Stromal cell of bone marrow (primary cell): ENCODE data around the gene WNK1.
"Not testable (repeated sequence)": the region's sequence is repeated elsewhere in the genome, so short reads cannot be mapped to it uniquely, and the experiment has no call there.

Experiments
- DNase-seq: peaks from one replicate; pipeline ENCODE4 v3.0.0-alpha.2; 2012; ENCODE audit warnings: low read depth

Gene WNK1

GRCh38 chr12:912466-913235 is 160.3 kb downstream of the WNK1 start:
- DNase-seq, result no peak

DNA sequence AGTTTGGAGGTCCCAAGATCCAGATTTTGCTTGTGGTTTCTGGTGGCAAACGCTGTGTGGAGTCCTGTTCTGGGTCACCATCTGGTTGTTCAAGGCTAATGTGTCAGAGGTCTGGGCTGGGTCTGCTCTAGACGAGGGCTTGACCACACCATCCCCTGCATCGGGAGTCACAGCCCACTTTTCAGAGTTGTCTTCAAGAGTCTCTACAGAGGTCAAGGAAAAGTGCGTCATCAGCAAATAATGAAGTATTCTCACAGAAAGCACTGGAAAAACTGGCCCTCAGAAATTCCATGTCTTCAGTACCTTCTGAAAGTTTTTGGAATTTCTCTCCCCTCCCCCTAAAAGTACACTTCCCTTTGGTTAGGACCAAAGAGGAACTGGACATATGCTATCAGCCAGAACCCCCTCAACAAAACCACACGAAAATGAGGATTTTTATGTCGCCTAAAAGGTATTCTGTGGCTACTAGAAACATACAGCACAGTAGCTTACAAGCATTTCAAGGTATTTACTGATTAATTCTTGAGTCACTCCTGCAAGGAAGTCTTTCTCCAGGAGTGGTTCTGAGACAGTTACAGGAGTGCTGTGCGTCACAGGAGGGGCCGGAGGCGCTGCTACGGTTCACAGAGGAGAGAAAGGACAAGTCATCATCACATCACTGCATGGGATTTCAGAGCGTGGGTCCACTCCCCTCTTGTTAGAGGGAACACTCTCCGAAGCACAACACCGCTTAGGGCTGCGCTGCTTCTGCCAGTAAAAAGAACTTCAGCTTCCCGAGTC is 161.7 kb downstream of the WNK1 start:
- DNase-seq, result peak; percentile 3

DNA sequence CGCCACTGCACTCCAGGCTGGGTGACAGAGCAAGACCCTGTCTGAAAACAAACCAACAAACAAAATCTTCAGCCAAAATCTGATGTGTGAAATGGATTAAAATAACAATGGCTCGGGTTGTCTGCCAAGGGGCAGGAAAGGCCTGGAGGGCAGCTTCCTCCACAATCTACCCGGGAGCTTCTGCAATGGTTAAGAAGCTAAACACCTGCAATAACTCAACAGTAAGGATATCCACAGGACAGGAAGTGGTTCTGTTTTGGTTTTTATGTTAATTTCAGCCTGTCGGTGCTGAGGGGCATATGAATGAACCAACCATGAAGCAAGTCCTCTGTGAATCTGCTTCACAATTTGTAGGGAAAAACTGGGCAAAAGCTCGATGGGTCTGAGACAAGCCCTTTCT is 162.7 kb downstream of the WNK1 start:
- DNase-seq, result no peak

- no peak for DNase-seq
These were observed 163.9 kb downstream of the WNK1 start for GRCh38 chr12:916240-916639.

GRCh38 chr12:916712-917445 is 164.5 kb downstream of the WNK1 start:
- DNase-seq, result no peak

DNA sequence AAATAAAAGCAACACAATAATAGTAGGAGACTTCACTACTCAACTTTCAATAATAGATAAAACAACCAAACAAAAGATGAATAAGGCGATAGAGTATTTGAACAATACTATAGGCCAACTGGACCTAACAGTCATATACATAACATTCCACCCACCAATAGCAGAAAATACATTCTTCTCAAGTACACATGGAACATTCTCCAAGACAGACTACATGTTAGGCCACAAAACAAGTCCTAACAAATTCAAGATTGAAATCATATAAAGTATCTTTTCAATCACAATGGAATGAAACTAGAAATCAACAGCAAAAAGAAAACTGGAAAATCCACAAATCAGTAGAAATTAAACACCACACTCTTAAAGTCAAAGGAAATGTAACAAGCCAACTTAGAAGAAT is 168.3 kb downstream of the WNK1 start:
- no peak for DNase-seq

GRCh38 chr12:922285-922684 is 169.9 kb downstream of the WNK1 start:
- DNase-seq, result no peak

- no peak for DNase-seq
These were observed 174.3 kb downstream of the WNK1 start for GRCh38 chr12:926641-927040.

GRCh38 chr12:931060-931459 is 178.7 kb downstream of the WNK1 start:
- DNase-seq, result no peak

DNA sequence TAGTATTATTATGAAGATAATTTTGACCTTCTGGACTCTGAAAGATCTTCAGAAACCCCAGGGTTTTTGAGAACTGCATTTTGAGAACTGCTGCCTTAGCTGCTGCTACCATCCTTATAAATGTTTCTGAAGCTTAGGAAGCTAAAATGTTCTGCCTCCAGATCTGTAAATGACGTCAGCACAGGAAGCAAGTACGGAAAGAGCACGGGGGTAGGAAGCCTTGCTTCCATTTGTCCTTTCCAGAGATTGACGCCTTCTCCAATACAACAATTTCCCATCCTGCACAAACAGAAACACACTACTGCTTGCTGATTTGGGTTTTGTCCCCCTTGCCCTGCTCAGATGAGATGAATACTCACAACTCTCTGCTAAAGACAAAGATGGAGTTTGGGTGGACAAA is 179.2 kb downstream of the WNK1 start:
- no peak for DNase-seq

DNA sequence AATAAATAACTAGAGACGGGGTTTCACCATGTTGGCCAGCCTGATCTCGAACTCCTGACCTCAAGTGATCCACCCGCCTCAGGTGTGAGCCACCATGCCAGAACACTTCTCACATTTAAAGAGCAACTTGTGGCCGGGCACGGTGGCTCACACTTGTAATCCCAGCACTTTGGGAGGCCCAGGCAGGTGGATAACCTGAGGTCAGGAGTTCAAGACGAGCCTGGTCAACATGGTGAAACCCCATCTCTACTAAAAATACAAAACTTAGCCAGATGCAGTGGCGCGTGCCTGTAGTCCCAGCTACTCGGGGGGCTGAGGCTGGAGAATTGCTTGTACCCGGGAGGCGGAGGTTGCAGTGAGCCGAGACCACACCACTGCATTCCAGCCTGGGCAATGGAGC is 183.5 kb downstream of the WNK1 start:
- not testable (repeated sequence) for DNase-seq

DNA sequence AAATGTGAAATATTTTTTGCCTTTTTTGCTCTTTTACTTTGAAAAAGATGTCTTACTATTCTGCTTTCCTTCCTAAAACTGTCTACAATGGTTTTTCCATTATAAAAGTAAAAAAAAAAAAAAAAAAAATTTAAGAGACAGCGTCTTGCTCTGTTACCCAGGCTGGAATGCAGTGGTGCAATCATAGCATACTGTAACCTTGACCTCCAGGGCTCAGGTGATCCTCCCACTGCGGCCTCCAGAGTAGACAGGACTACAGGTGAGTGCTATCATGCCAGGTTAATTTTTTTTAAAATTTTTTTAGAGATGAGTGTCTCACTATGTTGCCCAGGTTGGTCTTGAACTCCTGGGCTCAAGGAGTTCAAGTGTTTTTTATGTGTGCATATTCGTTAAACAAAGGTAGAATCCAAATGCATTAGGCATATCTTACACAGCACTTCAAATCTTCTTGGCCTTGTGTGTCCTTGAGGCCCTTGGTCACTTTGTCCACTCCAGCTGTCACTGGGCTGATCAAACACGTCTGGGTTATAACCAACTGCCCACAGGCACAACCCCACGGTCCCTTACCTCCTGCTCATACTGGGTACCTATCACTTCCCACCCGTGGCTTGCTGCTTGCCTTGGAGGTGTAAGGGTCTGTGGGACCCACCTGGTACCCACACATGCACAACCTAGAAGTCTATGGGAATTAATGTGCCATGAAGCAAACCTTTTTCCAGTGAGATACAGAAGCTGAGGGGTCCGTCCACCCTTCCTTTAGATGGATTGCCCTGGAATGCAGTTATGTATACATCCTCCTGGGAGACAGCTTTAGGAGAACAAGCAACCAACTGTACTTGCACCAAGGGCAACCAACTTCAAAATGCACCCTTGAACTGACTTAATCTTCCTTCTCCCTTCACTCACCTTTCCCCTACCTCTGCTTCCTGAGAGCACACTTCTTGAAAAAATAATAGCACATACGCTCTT is 184.3 kb downstream of the WNK1 start:
- no peak for DNase-seq

- DNase-seq, result no peak
These were observed 186.4 kb downstream of the WNK1 start for GRCh38 chr12:938810-939209.

DNA sequence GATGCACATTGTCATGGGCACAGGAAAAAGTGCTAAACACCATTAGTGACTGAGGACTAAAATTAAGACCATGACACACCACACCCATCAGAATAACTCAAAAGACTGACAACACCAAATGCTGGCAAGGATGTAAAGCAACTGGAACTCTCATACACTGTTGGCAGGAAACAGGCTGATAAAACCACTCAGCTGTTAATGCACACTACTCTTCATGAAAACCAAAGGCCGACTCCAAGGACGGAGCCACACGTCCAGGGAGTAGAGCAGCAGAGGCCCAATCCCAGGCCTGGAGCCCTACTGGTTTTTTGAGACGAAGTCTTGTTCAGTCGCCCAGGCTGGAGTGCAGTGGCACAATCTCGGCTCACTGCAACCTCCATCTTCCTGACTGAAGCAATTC is 190.7 kb downstream of the WNK1 start:
- DNase-seq, result no peak

GRCh38 chr12:944211-944610 is 191.8 kb downstream of the WNK1 start:
- no peak for DNase-seq

DNA sequence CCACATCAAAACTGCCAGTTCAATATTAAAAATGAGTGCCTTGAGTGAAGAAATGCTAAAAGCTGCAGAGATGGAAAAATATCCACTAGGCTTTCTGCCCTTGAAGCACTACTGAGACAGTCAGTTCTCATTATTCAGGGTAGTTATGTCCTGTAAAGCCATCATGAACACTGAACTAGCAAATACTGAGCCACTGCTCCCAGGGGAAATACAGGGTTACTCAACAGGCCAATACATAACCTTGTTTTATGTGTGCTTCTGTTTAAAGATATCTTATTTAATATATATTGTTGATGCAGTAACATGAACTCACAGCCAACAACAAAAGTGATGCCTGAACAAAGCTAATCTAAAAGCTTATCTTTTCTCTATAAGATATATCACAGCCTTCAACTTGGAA is 193.8 kb downstream of the WNK1 start:
- no peak for DNase-seq

GRCh38 chr12:946631-947030 is 194.3 kb downstream of the WNK1 start:
- no peak for DNase-seq

DNA sequence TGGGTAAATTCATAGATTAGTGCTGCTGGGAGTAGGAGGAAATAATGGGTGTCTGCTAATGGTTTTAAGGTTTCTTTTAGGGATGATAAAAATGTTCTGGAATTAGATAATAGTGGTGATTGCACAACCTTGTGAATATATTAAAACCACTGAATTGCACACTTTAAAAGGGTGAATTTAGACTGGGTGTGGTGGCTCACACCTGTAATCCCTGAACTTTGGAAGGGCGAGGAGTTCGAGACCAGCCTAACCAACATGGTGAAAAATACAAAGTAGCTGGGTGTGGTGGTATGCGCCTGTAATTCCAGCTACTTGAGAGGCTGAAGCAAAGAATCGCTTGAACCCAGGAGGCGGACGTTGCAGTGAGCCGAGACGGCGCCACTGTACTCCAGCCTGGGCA is 195.9 kb downstream of the WNK1 start:
- no peak for DNase-seq

DNA sequence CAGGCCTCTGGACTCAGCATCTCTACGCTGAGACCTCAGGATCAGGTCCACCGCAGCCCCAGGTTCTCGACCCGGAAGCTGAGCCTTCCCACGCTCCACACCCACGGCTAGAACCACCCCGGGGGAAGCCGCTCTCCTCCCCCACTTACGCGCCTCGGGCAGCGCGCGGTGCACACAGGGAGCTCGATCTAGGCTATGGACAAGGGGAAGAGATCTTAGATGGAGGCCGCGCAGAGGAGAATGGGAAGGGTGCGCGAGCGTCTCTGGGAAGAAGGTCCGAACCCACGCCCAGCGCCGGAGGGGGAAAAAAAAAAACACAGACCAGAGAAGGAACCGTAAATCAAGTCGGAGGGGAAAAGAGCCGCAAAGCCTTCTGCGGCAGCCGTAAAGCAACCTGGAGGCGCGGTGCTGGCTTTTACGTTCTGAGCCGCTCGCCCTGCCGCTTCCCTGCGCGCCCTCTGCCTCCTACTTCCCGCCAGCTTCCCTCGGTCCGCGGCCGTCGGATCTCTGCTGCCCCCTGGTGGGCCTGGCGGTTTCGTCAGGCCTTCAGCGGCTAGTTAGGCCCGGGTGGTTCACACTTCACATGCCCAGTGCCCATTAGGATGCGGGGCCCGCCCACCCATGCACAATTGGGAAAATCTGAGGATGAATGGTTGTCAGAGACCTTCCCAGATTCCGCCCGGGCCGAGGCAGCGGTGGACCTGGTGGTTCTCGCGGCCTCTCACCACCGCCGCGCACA is 197.2 kb downstream of the WNK1 start, which contains the start of gene RAD52:
RAD52 (minus strand) TSS at position 242 of the 739 bp plus-strand sequence. CDS start 16,636 bp downstream, outside the sequence.
- DNase-seq, result peak; percentile 97

DNA sequence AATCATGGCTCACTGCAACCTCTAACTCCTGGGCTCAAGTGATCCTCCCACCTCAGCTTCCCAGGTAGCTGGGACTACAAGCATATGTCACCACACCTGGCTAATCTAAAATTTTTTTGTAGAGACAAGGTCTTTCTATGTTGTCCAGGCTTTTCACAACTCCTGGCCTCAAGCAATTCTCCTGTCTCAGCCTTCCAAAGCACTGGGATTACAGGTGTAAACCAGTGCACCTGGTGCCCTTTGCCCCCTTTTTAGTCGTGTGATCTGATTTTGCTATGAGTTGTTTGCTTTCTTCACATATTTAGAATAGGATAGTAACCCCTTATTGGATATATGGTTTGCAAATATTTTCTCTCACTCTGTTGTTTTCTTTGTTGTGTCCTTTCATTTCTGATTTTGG is 198.8 kb downstream of the WNK1 start:
- DNase-seq, result no peak

DNA sequence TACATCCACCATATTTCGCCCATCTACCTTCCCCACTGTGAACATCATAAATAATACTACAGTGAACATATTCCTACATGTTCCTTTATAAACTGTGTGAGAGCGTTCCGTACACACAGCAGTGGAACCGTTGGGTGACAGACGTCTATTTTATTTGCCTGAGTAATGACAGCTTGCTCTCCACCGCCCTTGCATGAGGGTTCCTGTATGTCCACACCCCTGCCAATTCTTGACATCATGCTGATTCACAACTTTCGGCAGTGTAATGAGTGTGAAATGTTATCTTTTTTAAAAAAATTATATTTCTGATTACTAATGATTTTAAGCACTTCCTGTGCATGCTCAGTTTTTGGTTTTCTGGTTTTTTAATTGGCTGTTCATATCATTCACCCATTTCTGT is 201.4 kb downstream of the WNK1 start:
- DNase-seq, result peak; percentile 59
